ENCODE results near the gene RGS7.

DNA sequence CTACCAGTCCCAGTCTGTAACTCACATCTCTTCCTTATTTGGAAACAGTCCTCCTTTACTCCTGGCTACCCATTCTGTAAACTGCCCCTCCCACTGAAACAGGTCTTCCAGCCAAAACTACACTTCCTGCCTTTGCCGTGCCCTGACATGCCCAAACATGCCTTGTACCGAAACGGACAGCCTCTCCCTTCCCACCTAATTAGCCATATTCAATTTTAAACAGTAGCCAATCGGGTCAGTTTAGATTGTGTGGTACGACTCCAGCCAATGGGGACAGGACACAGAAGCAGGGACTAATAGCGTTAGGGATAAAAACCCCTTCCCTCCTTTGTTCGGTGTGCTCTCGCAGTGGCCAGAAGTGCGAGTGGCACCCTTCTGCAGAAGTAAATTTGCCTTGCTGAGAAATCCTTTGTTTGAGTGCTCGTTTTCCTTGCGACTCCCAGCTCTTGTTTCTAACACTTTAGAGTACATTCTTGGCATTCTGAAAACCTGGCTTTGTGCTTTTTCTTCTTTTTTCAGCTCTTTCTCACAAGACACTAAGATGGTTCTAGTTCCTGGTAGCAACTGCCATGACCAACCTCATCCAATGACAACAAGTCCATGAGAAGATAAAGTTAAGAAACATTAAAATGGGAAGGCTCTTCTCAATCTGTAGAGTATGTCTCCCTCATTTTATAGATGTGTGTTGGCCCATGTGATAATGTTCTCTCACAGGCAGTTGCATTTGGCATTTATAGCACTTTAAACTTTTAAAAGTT, 419.9 kb downstream of the RGS7 start:
- TF ChIP-seq, protein P1, sequence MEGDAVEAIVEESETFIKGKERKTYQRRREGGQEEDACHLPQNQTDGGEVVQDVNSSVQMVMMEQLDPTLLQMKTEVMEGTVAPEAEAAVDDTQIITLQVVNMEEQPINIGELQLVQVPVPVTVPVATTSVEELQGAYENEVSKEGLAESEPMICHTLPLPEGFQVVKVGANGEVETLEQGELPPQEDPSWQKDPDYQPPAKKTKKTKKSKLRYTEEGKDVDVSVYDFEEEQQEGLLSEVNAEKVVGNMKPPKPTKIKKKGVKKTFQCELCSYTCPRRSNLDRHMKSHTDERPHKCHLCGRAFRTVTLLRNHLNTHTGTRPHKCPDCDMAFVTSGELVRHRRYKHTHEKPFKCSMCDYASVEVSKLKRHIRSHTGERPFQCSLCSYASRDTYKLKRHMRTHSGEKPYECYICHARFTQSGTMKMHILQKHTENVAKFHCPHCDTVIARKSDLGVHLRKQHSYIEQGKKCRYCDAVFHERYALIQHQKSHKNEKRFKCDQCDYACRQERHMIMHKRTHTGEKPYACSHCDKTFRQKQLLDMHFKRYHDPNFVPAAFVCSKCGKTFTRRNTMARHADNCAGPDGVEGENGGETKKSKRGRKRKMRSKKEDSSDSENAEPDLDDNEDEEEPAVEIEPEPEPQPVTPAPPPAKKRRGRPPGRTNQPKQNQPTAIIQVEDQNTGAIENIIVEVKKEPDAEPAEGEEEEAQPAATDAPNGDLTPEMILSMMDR (IDR thresholded peaks at IDR 0.05), result no peak
- TF ChIP-seq POLR2A (IDR thresholded peaks at IDR 0.05), result no peak

Measured in Peyer's patch (tissue), 4 donors.